Cardiac septum (tissue), 1 donor: ENCODE measurements around the gene AGBL4. TPM values are rescaled to one million over a fixed set of nuclear protein-coding genes. Genes with fewer than 3 reads are reported as not detected.
"Not testable (repeated sequence)": the region's sequence is repeated elsewhere in the genome, so short reads cannot be mapped to it uniquely, and the experiment has no call there.

ENCODE experiments used
- DNase-seq: peaks from one replicate; pipeline ENCODE4 v3.0.0-alpha.2; 2020; ENCODE audit warnings: low spot score
- intact Hi-C: fragments of 100-400 bp; cut with DNase I; formaldehyde crosslinking; loops from one replicate; pipeline ENCODE4 v1.14.0; 2022
- total RNA-seq: library from RNA; stranded (reverse); fragmentation: NEBNext Ultra II Directional; extraction: Animal tissue kit (Norgen Biotek cat#: 25700); gene quantifications from one replicate; pipeline ENCODE4 v1.2.1, GENCODE V29; 2021
- donor health status: DM: no; HTN: no; CAD: no.

AGBL4 gene
- total RNA-seq, 1 donor from 2014 or later = 0.32 TPM

GRCh38 chr1:49323925-49324540 lies 699.7 kb downstream of the AGBL4 start:
- no peak for DNase-seq
- intact Hi-C loops = no loop called here

- intact Hi-C loops, DNase-seq: not testable (repeated sequence)
Observed at GRCh38 chr1:49320493-49320892, 703.3 kb downstream of the AGBL4 start.

GRCh38 chr1:49319426-49319963 lies 704.3 kb downstream of the AGBL4 start:
- intact Hi-C loops = no loop called here
- DNase-seq = no peak

GRCh38 chr1:49318218-49318617 lies 705.5 kb downstream of the AGBL4 start:
- DNase-seq = no peak
- intact Hi-C loops = no loop called here

- intact Hi-C loops = no loop called here
- DNase-seq = no peak
Observed at GRCh38 chr1:49307457-49307856, 716.3 kb downstream of the AGBL4 start.

GRCh38 chr1:49306507-49307070 lies 717.2 kb downstream of the AGBL4 start:
- DNase-seq = no peak
- intact Hi-C loops = no loop called here

- DNase-seq, intact Hi-C loops: not testable (repeated sequence)
Observed at GRCh38 chr1:49302400-49302799, 721.4 kb downstream of the AGBL4 start.

GRCh38 chr1:49298304-49298703 lies 725.5 kb downstream of the AGBL4 start:
- intact Hi-C loops = no loop called here
- DNase-seq = no peak

GRCh38 chr1:49297783-49298182 lies 726.0 kb downstream of the AGBL4 start:
- intact Hi-C loops = no loop called here
- no peak for DNase-seq

GRCh38 chr1:49294539-49294938 lies 729.2 kb downstream of the AGBL4 start:
- no peak for DNase-seq
- intact Hi-C loops = no loop called here

- intact Hi-C loops = no loop called here
- DNase-seq = no peak
Observed at GRCh38 chr1:49293016-49293415, 730.7 kb downstream of the AGBL4 start.

GRCh38 chr1:49257211-49258049 lies 766.3 kb downstream of the AGBL4 start:
- DNase-seq, intact Hi-C loops: not testable (repeated sequence)

GRCh38 chr1:49252917-49253316 lies 770.8 kb downstream of the AGBL4 start:
- intact Hi-C loops = no loop called here
- DNase-seq = no peak

GRCh38 chr1:49251019-49251784 lies 772.6 kb downstream of the AGBL4 start:
- intact Hi-C loops = no loop called here
- DNase-seq = no peak

- DNase-seq = no peak
- intact Hi-C loops = no loop called here
Observed at GRCh38 chr1:49240709-49241221, 783.0 kb downstream of the AGBL4 start.

GRCh38 chr1:49234988-49235387 lies 788.8 kb downstream of the AGBL4 start:
- intact Hi-C loops = no loop called here
- DNase-seq = no peak

- intact Hi-C loops = no loop called here
- DNase-seq = no peak
Observed at GRCh38 chr1:49229555-49229954, 794.2 kb downstream of the AGBL4 start.

GRCh38 chr1:49226758-49227157 lies 797.0 kb downstream of the AGBL4 start:
- intact Hi-C loops = no loop called here
- no peak for DNase-seq

GRCh38 chr1:49225464-49225863 lies 798.3 kb downstream of the AGBL4 start:
- DNase-seq = no peak
- intact Hi-C loops = no loop called here

- no peak for DNase-seq
- intact Hi-C loops = loop anchor here (5.0 kb wide), 1 partner anchor 51 kb away; no protein-coding TSS in a partner anchor
Observed at GRCh38 chr1:49213301-49213700, 810.5 kb downstream of the AGBL4 start.
